HG03135 (cell line): ENCODE measurements around the gene AFG3L2.
"Not testable (repeated sequence)": the region's sequence is repeated elsewhere in the genome, so short reads cannot be mapped to it uniquely, and the experiment has no call there.

Experiments used
- ATAC-seq: cut with Tn5 transposase; IDR thresholded peaks from one replicate; pipeline ENCODE4 v1.9.1; 2021; ENCODE audit warnings: mild to moderate bottlenecking, moderate library complexity; ENCODE audit not compliant: unreplicated experiment

The AFG3L2 gene

GRCh38 chr18:12376754-12377555 is at the start of gene AFG3L2:
Gene AFG3L2, minus strand, starts transcription at chr18:12377227. Its CDS starts 145 bp downstream, at chr18:12377082.
- ATAC-seq: peak; percentile 83

DNA sequence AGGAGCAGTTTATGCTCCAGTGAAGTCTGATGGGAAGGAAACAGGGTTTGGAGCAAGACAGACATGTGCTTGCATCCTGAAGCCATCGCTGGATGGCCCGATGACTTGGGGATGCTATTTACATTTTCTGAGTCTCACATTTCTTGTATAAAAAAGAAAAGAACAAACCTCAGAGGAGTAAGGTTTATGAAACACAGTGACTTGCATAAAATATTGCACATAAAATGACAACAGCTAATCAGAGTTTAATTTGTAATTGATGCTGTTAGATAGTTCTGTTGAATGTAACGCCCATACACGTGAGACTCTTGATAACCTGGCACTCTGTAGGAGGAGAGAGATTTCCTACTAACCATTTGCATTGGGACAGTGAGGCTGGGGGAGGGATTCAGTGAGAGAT is 47.2 kb upstream of the AFG3L2 start:
- ATAC-seq: no peak

DNA sequence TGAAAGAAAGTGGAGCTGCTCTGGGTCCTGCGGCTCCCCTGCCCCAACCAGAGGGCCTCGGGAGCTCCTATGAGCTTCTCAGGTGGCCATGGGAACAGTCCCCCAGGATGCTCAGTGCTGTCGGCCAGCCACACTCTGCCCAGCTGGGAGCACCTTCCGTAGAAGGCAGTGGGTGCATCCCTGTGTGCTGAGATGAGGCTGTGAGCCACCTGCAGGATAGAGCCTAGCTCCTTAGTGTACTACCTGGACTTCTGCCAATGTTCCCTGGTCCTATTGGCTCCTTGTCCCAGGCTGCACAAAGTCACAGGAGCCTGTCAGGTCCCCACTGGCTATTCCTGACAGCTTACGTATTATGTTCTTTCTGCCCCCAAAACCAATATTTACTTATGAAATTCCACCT is 46.8 kb upstream of the AFG3L2 start:
- ATAC-seq: no peak

GRCh38 chr18:12423393-12423792 is 46.4 kb upstream of the AFG3L2 start:
- ATAC-seq: no peak

- ATAC-seq: no peak
These were observed 45.9 kb upstream of the AFG3L2 start for GRCh38 chr18:12422936-12423335.

GRCh38 chr18:12421732-12422131 is 44.7 kb upstream of the AFG3L2 start:
- ATAC-seq: no peak

GRCh38 chr18:12420821-12421421 is 43.9 kb upstream of the AFG3L2 start:
- no peak for ATAC-seq

DNA sequence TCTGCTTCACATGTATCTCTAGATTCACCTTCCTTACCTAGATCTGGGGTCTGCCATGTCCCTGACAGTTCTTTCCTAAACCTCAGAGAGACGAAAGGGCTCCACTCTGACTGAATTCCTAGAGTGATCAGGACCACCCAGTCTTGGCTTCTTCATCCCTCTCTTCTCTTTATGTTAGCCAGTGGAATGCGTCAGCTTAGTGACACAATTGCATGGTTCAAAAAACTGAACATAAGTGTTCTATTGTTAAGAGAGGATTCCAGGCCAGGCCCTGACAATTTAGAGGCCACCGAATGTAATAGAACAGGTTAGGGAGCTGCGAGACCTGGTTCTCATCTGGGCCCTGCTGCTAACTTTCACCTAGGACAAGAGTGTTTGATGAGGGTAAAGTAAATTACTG is 40.7 kb upstream of the AFG3L2 start:
- ATAC-seq: no peak

DNA sequence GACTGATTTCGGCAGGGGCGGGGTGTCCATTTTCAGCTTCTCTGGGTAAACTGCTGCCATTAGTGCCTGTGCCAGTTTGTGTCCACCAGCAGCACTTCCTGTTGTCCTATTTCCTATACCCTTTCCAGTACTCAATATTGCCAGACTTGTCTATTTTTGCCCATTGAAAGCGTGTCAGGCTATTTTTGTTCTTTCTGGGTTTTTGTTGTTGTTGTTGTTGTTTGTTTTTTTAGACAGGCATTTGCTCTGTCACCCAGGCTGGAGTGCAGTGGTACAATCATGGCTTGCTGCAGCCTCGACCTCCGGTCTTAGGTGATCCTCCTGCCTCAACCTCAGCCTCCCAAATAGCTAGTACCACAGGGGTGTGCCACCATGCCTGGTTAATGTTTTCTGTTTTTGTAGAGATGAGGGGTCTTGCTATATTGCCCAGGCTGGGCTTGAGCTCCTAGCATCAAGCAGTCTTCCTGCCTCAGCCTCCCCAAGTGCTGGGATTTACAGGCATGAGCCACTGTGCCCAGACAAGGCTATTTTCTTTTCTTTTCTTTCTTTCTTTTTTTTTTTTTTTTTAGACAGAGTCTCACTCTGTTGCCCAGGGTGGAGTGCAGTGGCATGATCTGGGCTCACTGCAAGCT is 39.2 kb upstream of the AFG3L2 start:
- no peak for ATAC-seq

GRCh38 chr18:12411456-12411855 is 34.4 kb upstream of the AFG3L2 start:
- ATAC-seq: no peak

DNA sequence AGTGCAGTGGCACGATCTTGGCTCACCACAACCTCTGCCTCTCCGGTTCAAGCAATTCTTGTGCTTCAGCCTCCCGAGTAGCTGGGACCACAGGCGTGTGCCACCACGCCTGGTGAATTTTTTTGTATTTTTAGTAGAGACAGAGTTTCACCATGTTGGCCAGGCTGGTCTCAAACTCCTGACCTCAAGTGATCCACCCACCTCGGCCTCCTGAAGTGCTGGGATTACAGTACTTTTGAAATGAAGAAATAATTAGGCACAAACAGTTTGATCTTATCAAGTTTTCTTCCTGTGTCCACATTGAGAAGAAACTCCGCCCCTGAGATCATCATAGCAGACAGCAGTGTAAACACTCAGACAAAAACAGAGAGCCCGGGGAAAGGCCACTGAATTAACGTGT is 33.7 kb upstream of the AFG3L2 start:
- ATAC-seq: not testable (repeated sequence)

GRCh38 chr18:12410081-12410481 is 33.1 kb upstream of the AFG3L2 start:
- ATAC-seq: no peak

GRCh38 chr18:12409469-12409868 is 32.4 kb upstream of the AFG3L2 start:
- ATAC-seq: no peak

- ATAC-seq: peak; percentile 21
These were observed 31.3 kb upstream of the AFG3L2 start for GRCh38 chr18:12408247-12408869.

GRCh38 chr18:12406371-12407111 is 29.5 kb upstream of the AFG3L2 start:
- no peak for ATAC-seq

DNA sequence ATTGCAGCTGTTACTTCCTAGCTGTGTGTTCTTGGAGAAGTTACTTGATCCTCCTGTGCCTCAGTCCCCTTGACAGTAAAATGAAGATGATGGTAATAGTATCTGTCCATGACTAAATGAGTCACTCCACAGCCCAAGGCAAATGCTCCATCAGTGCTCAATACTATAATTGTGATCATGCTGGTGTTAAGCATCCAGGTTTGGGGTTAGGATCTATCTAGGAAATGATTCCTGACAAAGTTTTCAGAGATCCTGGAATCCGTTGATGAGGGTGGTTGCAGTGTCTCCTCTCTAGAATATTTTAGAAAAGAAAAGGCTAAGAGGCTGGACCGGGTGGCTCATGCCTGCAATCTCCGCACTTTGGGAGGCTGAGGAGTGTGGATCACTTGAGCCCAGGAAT is 28.0 kb upstream of the AFG3L2 start:
- ATAC-seq: no peak

GRCh38 chr18:12403601-12404506 is 26.8 kb upstream of the AFG3L2 start:
- ATAC-seq: no peak

GRCh38 chr18:12401881-12402280 is 24.9 kb upstream of the AFG3L2 start:
- ATAC-seq: no peak

- no peak for ATAC-seq
These were observed 22.2 kb upstream of the AFG3L2 start for GRCh38 chr18:12399231-12399630.

DNA sequence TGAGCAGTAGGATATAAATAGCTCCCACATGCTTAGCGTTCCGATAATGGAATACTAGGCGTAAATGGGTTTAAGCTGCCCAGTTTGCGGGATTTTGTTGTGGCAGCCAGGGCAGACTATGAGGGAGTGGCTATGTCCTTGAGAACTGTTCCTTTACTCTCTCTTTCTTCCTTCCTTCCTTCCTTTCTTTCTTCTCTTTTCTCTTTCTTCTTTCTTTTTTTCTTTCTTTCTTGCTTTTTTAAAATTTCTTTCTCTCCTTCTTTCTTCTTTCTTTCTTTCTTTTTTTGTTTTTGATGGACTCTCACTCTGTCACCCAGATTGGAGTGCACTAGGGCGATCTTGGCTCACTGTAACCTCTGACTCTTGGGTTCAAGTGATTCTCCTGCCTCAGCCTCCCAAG is 21.6 kb upstream of the AFG3L2 start:
- no peak for ATAC-seq
